Endothelial cell of umbilical vein (primary cell): ENCODE data around the gene LRP5.
A peak's percentile ranks its signal among the peaks of the same experiment; 100 is the strongest.

Source experiments
- CTCF ChIP-seq, 2 donors: IDR thresholded peaks; 1 replicate in 1 of 2; 2 replicates in 1 of 2; pipeline ENCODE4 v1.5.1; 2011; ENCODE audit warnings: low read length in 2 of 2, mild to moderate bottlenecking in 2 of 2, moderate library complexity in 2 of 2, control low read depth in 1 of 2, inconsistent platforms in 1 of 2, low read depth in 1 of 2; ENCODE audit not compliant: insufficient read depth in 1 of 2; ENCODE audit errors: extremely low read depth in 1 of 2
- EZH2 ChIP-seq: IDR thresholded peaks from 2 replicates; pipeline ENCODE4 v1.6.1; 2012; ENCODE audit warnings: borderline replicate concordance, low read depth, mild to moderate bottlenecking, moderate library complexity, low read length, inconsistent platforms; ENCODE audit not compliant: severe bottlenecking
- GATA2 ChIP-seq: IDR thresholded peaks from 2 replicates; pipeline ENCODE4 v1.7.0; 2011; ENCODE audit warnings: low read depth, mild to moderate bottlenecking, moderate library complexity, mixed read lengths, low read length; ENCODE audit not compliant: insufficient read length, insufficient read depth
- MYC ChIP-seq: IDR thresholded peaks from one replicate; pipeline ENCODE4 v1.6.1; 2011; ENCODE audit warnings: mild to moderate bottlenecking, low read depth, low read length
- POLR2AphosphoS5 ChIP-seq: IDR thresholded peaks from 2 replicates; pipeline ENCODE4 v1.6.1; 2012; ENCODE audit warnings: low read depth, mild to moderate bottlenecking, control low read depth, low read length, moderate library complexity; ENCODE audit not compliant: insufficient read depth

DNA sequence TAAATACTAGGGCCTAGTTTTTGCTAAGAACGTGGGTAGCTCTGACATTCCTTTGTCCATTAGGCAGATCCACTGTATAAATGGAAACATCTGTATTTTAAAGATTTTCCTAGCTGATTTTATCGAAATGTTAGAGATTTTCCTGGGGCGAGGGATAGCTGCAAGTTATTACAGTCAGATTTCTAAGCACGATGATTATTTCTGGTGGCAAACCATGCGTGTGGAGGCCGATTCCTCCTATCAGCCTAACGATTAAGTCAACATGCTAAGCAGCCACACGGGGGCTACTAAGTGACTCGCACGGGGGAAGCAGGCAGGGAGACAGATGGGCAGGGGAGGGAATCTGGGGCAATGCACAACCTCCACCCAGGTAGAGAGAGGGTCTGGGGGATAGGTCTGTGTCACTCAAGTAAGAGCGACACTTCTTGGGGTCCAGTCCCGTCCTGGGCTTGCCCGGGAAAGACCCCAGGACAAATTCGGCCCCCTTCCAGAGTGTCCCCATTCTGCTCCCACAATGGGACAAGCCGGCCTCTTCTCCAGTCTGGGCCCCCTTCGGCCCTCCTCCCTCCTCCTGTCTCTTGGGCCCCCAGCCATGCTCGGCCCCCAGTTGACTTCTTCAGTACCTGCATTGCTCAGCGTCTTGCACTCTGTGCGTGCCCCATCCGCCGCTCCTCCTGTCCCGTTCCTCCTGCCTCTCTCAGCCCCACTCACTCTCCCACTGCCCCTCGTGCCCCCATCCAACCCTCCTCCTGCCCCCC lies 41.2 kb upstream of the LRP5 start:
- TF ChIP-seq CTCF (IDR thresholded peaks at IDR 0.05; ENCODE audit: extremely low read depth in 1 of 2, insufficient read depth in 1 of 2, low read depth in 1 of 2, low read length in 2 of 2) (peak; percentile 63 to 65), POLR2AphosphoS5 (peak; percentile 38), GATA2 (no peak), MYC (no peak), EZH2 (no peak)
